GM12872 (cell line): ENCODE measurements around the gene LRRTM4.

Experiments
- TF ChIP-seq, protein P1 (sequence below): IDR thresholded peaks from 3 replicates; pipeline ENCODE4 v1.5.1; 2011; ENCODE audit warnings: low read depth, mild to moderate bottlenecking, low read length, moderate library complexity; ENCODE audit not compliant: insufficient read depth

The LRRTM4 gene

DNA sequence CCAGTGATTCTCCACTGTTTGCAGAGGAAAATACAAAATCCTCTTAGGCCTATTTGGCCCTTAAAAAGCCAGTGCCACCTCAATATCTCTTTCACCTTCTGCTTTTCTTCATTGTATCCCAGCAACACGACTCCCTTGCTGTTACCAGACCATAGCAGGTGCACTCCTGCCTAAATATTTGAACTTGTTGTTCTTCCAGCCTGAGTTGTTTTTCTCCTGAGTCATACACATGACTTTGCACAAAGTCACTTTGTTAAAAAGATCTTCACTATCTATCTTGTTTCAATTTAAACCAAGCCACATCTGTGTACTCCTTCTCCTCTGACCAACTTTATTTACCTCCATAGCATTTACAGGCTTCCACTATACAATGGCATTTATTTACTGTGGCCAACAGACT is 103.6 kb downstream of the LRRTM4 start:
- TF ChIP-seq, protein P1, sequence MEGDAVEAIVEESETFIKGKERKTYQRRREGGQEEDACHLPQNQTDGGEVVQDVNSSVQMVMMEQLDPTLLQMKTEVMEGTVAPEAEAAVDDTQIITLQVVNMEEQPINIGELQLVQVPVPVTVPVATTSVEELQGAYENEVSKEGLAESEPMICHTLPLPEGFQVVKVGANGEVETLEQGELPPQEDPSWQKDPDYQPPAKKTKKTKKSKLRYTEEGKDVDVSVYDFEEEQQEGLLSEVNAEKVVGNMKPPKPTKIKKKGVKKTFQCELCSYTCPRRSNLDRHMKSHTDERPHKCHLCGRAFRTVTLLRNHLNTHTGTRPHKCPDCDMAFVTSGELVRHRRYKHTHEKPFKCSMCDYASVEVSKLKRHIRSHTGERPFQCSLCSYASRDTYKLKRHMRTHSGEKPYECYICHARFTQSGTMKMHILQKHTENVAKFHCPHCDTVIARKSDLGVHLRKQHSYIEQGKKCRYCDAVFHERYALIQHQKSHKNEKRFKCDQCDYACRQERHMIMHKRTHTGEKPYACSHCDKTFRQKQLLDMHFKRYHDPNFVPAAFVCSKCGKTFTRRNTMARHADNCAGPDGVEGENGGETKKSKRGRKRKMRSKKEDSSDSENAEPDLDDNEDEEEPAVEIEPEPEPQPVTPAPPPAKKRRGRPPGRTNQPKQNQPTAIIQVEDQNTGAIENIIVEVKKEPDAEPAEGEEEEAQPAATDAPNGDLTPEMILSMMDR = no peak

- TF ChIP-seq, protein P1 = no peak
Observed at GRCh38 chr2:77404189-77404588, 118.0 kb downstream of the LRRTM4 start.

GRCh38 chr2:77398970-77399600 is 123.1 kb downstream of the LRRTM4 start:
- TF ChIP-seq, protein P1 = no peak

DNA sequence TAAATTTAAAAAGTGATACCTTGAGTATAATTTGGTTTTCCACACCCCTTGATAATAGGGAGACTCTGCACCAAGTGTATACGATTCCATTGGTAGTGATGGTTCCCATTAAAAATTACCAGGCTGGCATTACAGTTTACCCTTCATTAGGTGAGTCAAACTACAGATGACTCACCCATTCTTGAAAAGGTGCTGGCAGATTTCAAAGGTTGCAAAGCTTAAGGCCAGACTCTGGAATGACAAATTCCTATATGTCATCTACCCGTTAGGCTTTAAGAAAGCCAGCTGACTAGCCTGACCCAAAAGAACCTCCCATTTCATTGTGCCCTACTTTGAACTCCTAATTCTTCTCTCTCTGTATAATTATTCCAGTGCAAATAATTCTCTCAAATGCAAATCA is 124.4 kb downstream of the LRRTM4 start:
- TF ChIP-seq, protein P1 = no peak

GRCh38 chr2:77395011-77395410 is 127.2 kb downstream of the LRRTM4 start:
- TF ChIP-seq, protein P1 = no peak

DNA sequence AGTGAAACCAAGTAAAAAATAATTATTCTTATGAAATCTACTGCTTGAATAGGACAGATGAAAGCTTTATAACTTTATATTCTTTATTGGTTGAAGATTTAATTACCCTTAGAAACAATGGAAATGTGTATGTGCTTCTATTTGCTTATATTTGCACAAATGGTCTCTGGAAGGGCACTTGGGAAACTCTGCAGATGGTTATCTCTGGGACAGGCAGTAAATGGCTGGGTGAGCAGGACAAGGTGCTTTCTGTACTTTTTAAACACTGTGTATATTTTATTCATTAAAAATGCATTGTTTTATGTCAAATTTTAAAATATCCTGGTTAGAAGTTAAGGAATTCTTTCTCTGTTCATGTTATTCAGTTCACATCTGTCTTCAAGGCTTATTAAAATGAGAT is 131.1 kb downstream of the LRRTM4 start:
- TF ChIP-seq, protein P1 = no peak

DNA sequence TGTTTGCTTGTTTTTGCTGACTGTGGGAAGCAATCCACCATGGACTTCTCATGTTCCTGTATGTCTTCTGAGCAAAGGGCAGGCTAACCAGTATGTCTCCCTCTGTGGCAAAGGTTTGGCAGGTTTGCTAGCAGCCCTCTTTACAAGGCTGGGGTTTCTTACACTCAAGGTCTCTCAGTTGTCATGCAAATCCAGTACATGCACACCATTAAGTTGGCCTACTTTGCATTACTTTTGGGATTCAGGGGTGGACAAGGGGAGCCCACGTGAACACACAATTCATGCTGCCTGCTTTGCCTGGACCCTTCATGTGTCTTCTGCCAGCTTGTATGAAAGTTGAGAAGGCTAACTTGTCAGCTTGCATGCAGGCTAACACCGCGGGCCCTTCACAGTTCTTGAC is 134.9 kb downstream of the LRRTM4 start:
- TF ChIP-seq, protein P1 = no peak
